ENCODE data around the gene PHLDB3.

GRCh38 chr19:43534305-43534815, 29.8 kb upstream of the PHLDB3 start:
- TF ChIP-seq ZNF384 (IDR thresholded peaks at IDR 0.05): no peak
- no peak for TF ChIP-seq LEF1 (IDR thresholded peaks at IDR 0.05; ENCODE audit: borderline replicate concordance)
- no peak for TF ChIP-seq HDGF (IDR thresholded peaks at IDR 0.05; ENCODE audit: borderline replicate concordance)
- TF ChIP-seq FOXK2 (IDR thresholded peaks at IDR 0.05): no peak
- TF ChIP-seq BHLHE40 (IDR thresholded peaks at IDR 0.05; ENCODE audit: borderline replicate concordance): no peak
- no peak for TF ChIP-seq SP1 (IDR thresholded peaks at IDR 0.05)
- TF ChIP-seq FOXA1 (IDR thresholded peaks at IDR 0.05): no peak
- no peak for TF ChIP-seq FOXM1 (IDR thresholded peaks at IDR 0.05; ENCODE audit: borderline replicate concordance)
- no peak for TF ChIP-seq NFRKB (IDR thresholded peaks at IDR 0.05)
- no peak for TF ChIP-seq SUZ12 (IDR thresholded peaks at IDR 0.05)
- no peak for TF ChIP-seq TARDBP (IDR thresholded peaks at IDR 0.05)
- no peak for TF ChIP-seq ELF4 (IDR thresholded peaks at IDR 0.05)
- no peak for TF ChIP-seq L3MBTL2 (conservative IDR thresholded peaks at IDR 0.05)
- TF ChIP-seq CTBP1 (IDR thresholded peaks at IDR 0.05; ENCODE audit: borderline replicate concordance): no peak
